ENCODE measurements around the gene EVL. TPM values are rescaled to one million over a fixed set of nuclear protein-coding genes. Genes with fewer than 3 reads are reported as not detected.

The EVL gene
- total RNA-seq, 4 donors from 2014 or later, result 42.6 to 94.6 (median 59.8) TPM

DNA sequence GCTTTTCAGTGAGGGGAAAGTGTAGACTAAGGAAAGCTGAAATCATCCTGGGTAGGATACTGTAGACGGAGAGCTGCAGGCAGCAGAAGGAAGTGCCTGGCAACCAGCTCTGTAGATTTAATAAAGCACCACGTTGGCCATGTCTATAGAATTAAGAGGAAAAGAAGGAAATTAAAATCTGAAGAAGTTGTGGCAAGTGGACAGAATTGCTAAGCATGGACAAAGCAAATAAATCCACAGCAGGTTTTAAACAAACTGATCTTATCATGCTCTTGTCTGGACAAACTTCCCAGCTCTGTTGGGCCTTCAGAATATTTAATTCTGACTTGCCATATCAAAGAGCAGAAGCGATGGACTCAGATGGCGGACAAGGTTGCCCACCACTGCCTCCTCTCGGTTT, 27.2 kb upstream of the EVL start:
- no peaks in the 10 kb centered on the region for H3K36me3 ChIP-seq
- DNase-seq (ENCODE audit: low spot score in 2 of 2), result no peak
- peaks cover 0 to 5% (median 0%) of the 10 kb centered on the region in 4 donors for H3K4me1 ChIP-seq
- no peaks in the 10 kb centered on the region for H3K27me3 ChIP-seq
- H3K27ac ChIP-seq, result no peak overlapping the region
- TF ChIP-seq, protein P1, sequence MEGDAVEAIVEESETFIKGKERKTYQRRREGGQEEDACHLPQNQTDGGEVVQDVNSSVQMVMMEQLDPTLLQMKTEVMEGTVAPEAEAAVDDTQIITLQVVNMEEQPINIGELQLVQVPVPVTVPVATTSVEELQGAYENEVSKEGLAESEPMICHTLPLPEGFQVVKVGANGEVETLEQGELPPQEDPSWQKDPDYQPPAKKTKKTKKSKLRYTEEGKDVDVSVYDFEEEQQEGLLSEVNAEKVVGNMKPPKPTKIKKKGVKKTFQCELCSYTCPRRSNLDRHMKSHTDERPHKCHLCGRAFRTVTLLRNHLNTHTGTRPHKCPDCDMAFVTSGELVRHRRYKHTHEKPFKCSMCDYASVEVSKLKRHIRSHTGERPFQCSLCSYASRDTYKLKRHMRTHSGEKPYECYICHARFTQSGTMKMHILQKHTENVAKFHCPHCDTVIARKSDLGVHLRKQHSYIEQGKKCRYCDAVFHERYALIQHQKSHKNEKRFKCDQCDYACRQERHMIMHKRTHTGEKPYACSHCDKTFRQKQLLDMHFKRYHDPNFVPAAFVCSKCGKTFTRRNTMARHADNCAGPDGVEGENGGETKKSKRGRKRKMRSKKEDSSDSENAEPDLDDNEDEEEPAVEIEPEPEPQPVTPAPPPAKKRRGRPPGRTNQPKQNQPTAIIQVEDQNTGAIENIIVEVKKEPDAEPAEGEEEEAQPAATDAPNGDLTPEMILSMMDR (IDR thresholded peaks at IDR 0.05), result no peak
- TF ChIP-seq EP300 (IDR thresholded peaks at IDR 0.05) (no peak), POLR2A (IDR thresholded peaks at IDR 0.05) (no peak)
- H3K4me3 ChIP-seq, result no peak overlapping the region
- H3K9me3 ChIP-seq, result no peaks in the 10 kb centered on the region
- WGBS, 2 donors, result 84 to 85% methylated on average over 5 of the region's 5 CpGs

DNA sequence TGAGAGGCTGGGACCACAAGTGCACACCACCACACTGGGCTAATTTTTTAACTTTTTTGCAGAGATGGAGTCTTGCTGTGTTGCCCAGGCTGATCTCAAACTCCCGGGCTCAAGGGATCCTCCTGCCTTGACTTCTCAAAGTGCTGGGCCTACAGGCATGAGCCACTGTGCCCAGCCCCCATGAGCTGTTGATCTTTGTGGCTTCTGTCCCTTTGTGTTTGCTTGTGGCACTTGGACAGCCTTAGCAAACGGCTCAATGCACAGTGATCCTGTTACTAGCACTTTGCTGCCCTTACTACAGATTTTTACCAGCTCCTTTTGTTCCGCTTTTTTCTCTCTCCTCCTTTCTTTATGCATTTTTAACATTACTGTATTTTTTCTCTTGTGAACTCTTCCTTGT, 25.3 kb upstream of the EVL start:
- Histone ChIP-seq H3K36me3 (no peaks in the 10 kb centered on the region), H3K4me1 (peaks cover 0 to 5% (median 0%) of the 10 kb centered on the region in 4 donors), H3K27ac (no peak overlapping the region), H3K27me3 (no peaks in the 10 kb centered on the region), H3K4me3 (no peak overlapping the region), H3K9me3 (no peaks in the 10 kb centered on the region)
- TF ChIP-seq POLR2A (IDR thresholded peaks at IDR 0.05), result no peak
- no peak for TF ChIP-seq EP300 (IDR thresholded peaks at IDR 0.05)
- TF ChIP-seq, protein P1 (IDR thresholded peaks at IDR 0.05), result no peak
- DNase-seq (ENCODE audit: low spot score in 2 of 2), result no peak
- 83 to 86% methylated on average over 3 of the region's 3 CpGs for WGBS, 2 donors

DNA sequence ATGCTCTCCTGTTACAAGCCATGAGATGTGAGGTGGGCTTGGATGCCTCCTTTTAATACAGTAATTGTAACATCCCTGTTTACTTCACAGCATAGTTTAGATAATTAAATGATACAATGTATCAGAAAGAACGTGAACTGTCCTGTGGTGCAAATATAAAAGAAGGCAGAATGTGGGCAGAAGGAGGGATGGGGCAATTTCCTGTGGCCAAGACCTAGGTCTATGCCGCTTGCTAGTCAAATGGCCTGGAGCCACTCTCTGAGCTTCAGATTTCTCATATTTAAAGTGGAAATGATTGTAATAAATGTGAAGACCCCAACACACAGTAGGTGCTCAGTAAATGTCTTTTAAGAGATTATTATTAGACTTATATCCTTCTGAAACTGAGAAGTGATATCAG, 24.0 kb upstream of the EVL start:
- no peaks in the 10 kb centered on the region for H3K27me3 ChIP-seq
- H3K27ac ChIP-seq, result no peak overlapping the region
- peaks cover 0 to 5% (median 0%) of the 10 kb centered on the region in 4 donors for H3K4me1 ChIP-seq
- 68 to 81% methylated on average over 2 of the region's 2 CpGs for WGBS, 2 donors
- no peak for TF ChIP-seq POLR2A (IDR thresholded peaks at IDR 0.05)
- no peak overlapping the region for H3K4me3 ChIP-seq
- H3K9me3 ChIP-seq, result no peaks in the 10 kb centered on the region
- no peak for DNase-seq (ENCODE audit: low spot score in 2 of 2)
- H3K36me3 ChIP-seq, result no peaks in the 10 kb centered on the region

DNA sequence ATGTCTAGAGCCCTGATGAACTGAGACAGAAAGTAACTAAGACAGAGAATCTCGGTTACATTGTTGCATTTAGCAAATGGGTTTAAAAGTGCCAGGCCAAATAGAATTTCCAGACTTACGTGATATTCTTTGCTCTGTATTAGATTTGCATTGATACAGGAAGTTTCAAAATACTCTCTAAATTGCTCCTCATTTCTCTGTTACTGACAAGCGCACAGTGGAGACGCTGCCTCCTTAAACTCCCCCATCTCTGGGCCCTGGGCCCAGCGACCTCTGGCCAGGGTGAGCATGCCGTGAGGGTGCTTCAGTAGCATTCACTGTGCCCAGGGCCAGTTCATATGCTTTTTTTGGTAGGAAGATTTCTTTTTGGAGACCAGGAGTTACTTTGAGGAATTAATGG, 22.9 kb upstream of the EVL start:
- no peaks in the 10 kb centered on the region for H3K36me3 ChIP-seq
- H3K27me3 ChIP-seq, result no peaks in the 10 kb centered on the region
- no peaks in the 10 kb centered on the region for H3K9me3 ChIP-seq
- no peak for DNase-seq (ENCODE audit: low spot score in 2 of 2)
- no peak overlapping the region for H3K27ac ChIP-seq
- WGBS, 2 donors, result 75 to 77% methylated on average over 6 of the region's 6 CpGs
- peaks cover 0 to 2% (median 0%) of the 10 kb centered on the region in 4 donors for H3K4me1 ChIP-seq
- no peak for TF ChIP-seq EP300 (IDR thresholded peaks at IDR 0.05)
- TF ChIP-seq, protein P1 (IDR thresholded peaks at IDR 0.05), result no peak
- TF ChIP-seq POLR2A (IDR thresholded peaks at IDR 0.05), result no peak
- H3K4me3 ChIP-seq, result no peak overlapping the region

DNA sequence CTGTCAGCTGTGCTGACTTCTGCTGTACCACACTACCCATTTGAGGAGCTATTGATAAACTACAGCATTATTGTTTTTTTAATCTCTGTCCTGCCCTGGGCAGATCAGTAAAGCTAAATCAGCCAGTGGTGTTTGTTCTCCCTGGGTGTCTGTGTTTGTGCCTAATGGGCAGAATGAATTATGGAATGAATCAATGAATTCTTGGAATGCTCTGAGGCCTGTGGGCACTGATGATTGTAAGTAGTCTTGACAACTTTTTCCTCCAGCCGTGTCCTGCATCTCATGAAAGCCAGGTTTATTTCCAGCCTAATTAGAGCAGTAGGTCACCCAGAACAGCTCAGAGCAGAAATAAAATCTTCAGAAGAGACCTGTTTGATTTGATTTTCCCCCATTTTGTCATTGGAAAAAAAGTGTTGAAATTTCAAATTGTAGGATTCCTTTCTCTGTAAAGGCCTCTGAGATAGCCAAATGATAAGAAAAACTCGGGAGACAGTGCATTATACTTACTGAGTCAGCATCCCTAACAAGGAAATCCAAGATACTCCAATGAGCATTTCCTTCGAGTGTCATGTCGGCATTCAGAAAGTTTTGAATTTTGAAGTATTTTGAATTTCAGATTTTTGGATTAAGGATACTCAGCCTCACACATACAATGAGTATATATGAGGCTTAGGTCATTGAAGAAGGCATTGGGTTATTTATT, 19.4 kb upstream of the EVL start:
- Histone ChIP-seq H3K4me1 (no peaks in the 10 kb centered on the region), H3K27me3 (no peaks in the 10 kb centered on the region), H3K9me3 (no peaks in the 10 kb centered on the region), H3K4me3 (no peak overlapping the region), H3K36me3 (no peaks in the 10 kb centered on the region), H3K27ac (no peak overlapping the region)
- 70 to 76% methylated on average over 4 of the region's 4 CpGs for WGBS, 2 donors
- TF ChIP-seq POLR2A (IDR thresholded peaks at IDR 0.05) (no peak), EP300 (IDR thresholded peaks at IDR 0.05) (no peak)
- TF ChIP-seq, protein P1 (IDR thresholded peaks at IDR 0.05), result no peak
- DNase-seq (ENCODE audit: low spot score in 2 of 2), result no peak
